Endothelial cell of umbilical vein (primary cell): ENCODE measurements around the gene HMG20B. TPM values are rescaled to one million over a fixed set of nuclear protein-coding genes. Genes with fewer than 3 reads are reported as not detected.

ENCODE experiments used
- BruUV-seq: library from RNA; stranded (reverse); fragments of 400-500 nt; replicated peaks from 2 replicates; lab custom pipeline; 2021; lab: Mats Ljungman, UMichigan
- CTCF ChIA-PET: fragments of 300-600, 350-600 bp; sonication (Branson Sonifier 250); formaldehyde crosslinking; loops from one replicate; lab custom pipeline; 2021; ENCODE audit warnings: antibody characterized with exemption, inconsistent platforms; lab: Charles Lee
- POLR2A ChIA-PET: fragments of 300-600, 350-600 bp; sonication (Branson Sonifier 250); formaldehyde crosslinking; loops from one replicate; lab custom pipeline; 2021; ENCODE audit warnings: antibody characterized with exemption, inconsistent platforms; lab: Charles Lee
- DNase-seq: peaks from one replicate; pipeline ENCODE4 v3.0.0-alpha.2; 2011; ENCODE audit warnings: low read depth, low spot score
- FAIRE-seq: peaks from 2 replicates; lab custom pipeline; 2011; peaks lifted over from hg19 to GRCh38; lab: Jason Lieb, UNC
- H2AFZ ChIP-seq: 2 replicates; pipeline ENCODE4 v1.6.0; 2012; ENCODE audit warnings: low read depth, low read length, control low read depth, inconsistent platforms
- H3K27ac ChIP-seq: 2 replicates; pipeline ENCODE4 v1.5.1; 2011; ENCODE audit warnings: low read depth, mild to moderate bottlenecking, control low read depth, low read length, moderate library complexity; ENCODE audit not compliant: insufficient read depth
- H3K27me3 ChIP-seq, 2 experiments: 2 replicates each; pipeline versions ENCODE4 v1.6.0 to v1.6.1; 2011; ENCODE audit warnings: low read length in 2 of 2, mixed read lengths in 1 of 2; ENCODE audit not compliant: control insufficient read depth in 2 of 2, insufficient read depth in 2 of 2
- H3K36me3 ChIP-seq, 2 experiments: 2 replicates in 1 of 2; 3 replicates in 1 of 2; pipeline ENCODE4 v1.5.1; 2011; ENCODE audit warnings: low read length in 2 of 2, mild to moderate bottlenecking in 1 of 2, moderate library complexity in 1 of 2; ENCODE audit not compliant: control insufficient read depth in 2 of 2, insufficient read depth in 2 of 2; ENCODE audit errors: extremely low read depth in 1 of 2
- H3K4me1 ChIP-seq: 3 replicates; pipeline ENCODE4 v1.5.1; 2011; ENCODE audit warnings: mild to moderate bottlenecking, low read length; ENCODE audit not compliant: control insufficient read depth, insufficient read depth; ENCODE audit errors: extremely low read depth
- H3K4me2 ChIP-seq: 2 replicates; pipeline ENCODE4 v1.6.1; 2011; ENCODE audit warnings: low read length, control low read depth, mixed read lengths; ENCODE audit not compliant: insufficient read depth
- H3K4me3 ChIP-seq, 3 experiments: fragments of 200-600 bp in 1 of 3; sonication (generic), shearing (Covaris generic) in 1 of 3; replicated peaks in 1 of 3; 2 replicates each; pipeline ENCODE4 v1.5.1; 2011 to 2016; ENCODE audit warnings: control low read depth in 3 of 3, low read length in 3 of 3, mild to moderate bottlenecking in 2 of 3, inconsistent platforms in 1 of 3, low read depth in 1 of 3, moderate library complexity in 1 of 3; ENCODE audit not compliant: insufficient read depth in 1 of 3
- H3K79me2 ChIP-seq: 2 replicates; pipeline ENCODE4 v1.6.0; 2012; ENCODE audit warnings: low read length, inconsistent platforms; ENCODE audit not compliant: control insufficient read depth, insufficient read depth
- H3K9ac ChIP-seq: replicated peaks from 2 replicates; pipeline ENCODE3; 2011; ENCODE audit warnings: low read length, control low read depth; ENCODE audit not compliant: insufficient read depth; ENCODE audit errors: extremely low read depth
- H3K9me1 ChIP-seq: replicated peaks from 3 replicates; pipeline ENCODE4 v1.6.0; 2011; ENCODE audit warnings: mild to moderate bottlenecking, low read length; ENCODE audit not compliant: control insufficient read depth, insufficient read depth; ENCODE audit errors: extremely low read depth
- H3K9me3 ChIP-seq: replicated peaks from 2 replicates; pipeline ENCODE4 v1.5.1; 2012; ENCODE audit warnings: low read length, inconsistent platforms; ENCODE audit not compliant: control insufficient read depth, insufficient read depth
- H4K20me1 ChIP-seq: replicated peaks from 2 replicates; pipeline ENCODE3; 2011; ENCODE audit warnings: mild to moderate bottlenecking, low read length; ENCODE audit not compliant: control insufficient read depth, insufficient read depth; ENCODE audit errors: extremely low read depth
- EZH2 ChIP-seq: IDR thresholded peaks from 2 replicates; pipeline ENCODE4 v1.6.1; 2012; ENCODE audit warnings: borderline replicate concordance, low read depth, mild to moderate bottlenecking, moderate library complexity, low read length, inconsistent platforms; ENCODE audit not compliant: severe bottlenecking
- FOS ChIP-seq: IDR thresholded peaks from 2 replicates; pipeline ENCODE4 v1.6.1; 2011; ENCODE audit warnings: mild to moderate bottlenecking, low read length, moderate library complexity, borderline replicate concordance; ENCODE audit not compliant: insufficient read depth
- GATA2 ChIP-seq: IDR thresholded peaks from 2 replicates; pipeline ENCODE4 v1.7.0; 2011; ENCODE audit warnings: low read depth, mild to moderate bottlenecking, moderate library complexity, mixed read lengths, low read length; ENCODE audit not compliant: insufficient read length, insufficient read depth
- JUN ChIP-seq: IDR thresholded peaks from 2 replicates; pipeline ENCODE4 v1.6.1; 2011; ENCODE audit warnings: borderline replicate concordance, low read depth; ENCODE audit not compliant: insufficient read length, insufficient read depth
- MYC ChIP-seq: IDR thresholded peaks from one replicate; pipeline ENCODE4 v1.6.1; 2011; ENCODE audit warnings: mild to moderate bottlenecking, low read depth, low read length
- dilution Hi-C: fragments of 300-500 bp; cut with MboI; formaldehyde crosslinking; loops from one replicate; pipeline ENCODE4 v1.15.0; 2019; ENCODE audit warnings: low sequenced_read_pairs; ENCODE audit not compliant: extremely low pct_ligation_motif_present
- intact Hi-C: fragments of 100-400 bp; cut with micrococcal nuclease; formaldehyde crosslinking; loops from one replicate; pipeline ENCODE4 v1.10.0; 2022
- polyA plus RNA-seq, 4 experiments: library from polyadenylated mRNA; depleted of rRNA in 3 of 4; stranded (reverse) in 3 of 4; unstranded in 1 of 4; fragments of >200 nt; gene quantifications; 2 replicates each; pipeline versions ENCODE4 v1.2.1 to v1.2.3, GENCODE V29; 2011 to 2012; ENCODE audit warnings: missing spikeins in 1 of 4
- total RNA-seq: library from RNA; stranded (reverse); gene quantifications from 2 replicates; pipeline ENCODE4 v1.2.3, GENCODE V29; 2021
- TF ChIP-seq, protein P1 (sequence below), 2 donors: IDR thresholded peaks; 1 replicate in 1 of 2; 2 replicates in 1 of 2; pipeline ENCODE4 v1.5.1; 2011; ENCODE audit warnings: low read length in 2 of 2, mild to moderate bottlenecking in 2 of 2, moderate library complexity in 2 of 2, control low read depth in 1 of 2, inconsistent platforms in 1 of 2, low read depth in 1 of 2; ENCODE audit not compliant: insufficient read depth in 1 of 2; ENCODE audit errors: extremely low read depth in 1 of 2

HMG20B gene
- total and polyA plus RNA-seq, 2 donors (not counting 3 experiments of a cell fraction or from before 2014, with no cell fraction given): 53.2 to 98.2 TPM

DNA sequence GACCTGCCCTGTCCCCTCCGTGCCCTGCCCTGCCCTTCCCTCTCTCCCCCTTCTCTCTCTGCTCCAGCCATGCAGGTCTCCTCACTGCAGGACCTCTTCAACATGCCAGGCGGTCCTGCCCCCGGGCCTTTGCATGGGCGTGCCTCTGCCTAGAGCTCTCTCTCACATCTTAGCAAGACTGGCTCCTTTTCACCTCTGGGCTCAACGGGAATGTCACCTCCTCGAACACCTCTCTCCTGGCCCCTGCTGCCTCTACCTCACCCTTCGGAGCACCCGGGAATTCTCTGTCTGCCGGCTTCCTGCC, 21.0 kb upstream of the HMG20B start:
- ChIA-PET POLR2A (no interaction called here), CTCF (interaction anchor here (1.0 kb wide), 1 partner anchor 16 kb away, joined by 3 read pairs; no protein-coding TSS in a partner anchor)
- Histone ChIP-seq H3K4me2 (no peak overlapping the region), H3K27me3 (no peaks in the 10 kb centered on the region), H3K79me2 (peaks cover 35% of the 10 kb centered on the region), H3K27ac (no peak overlapping the region), H3K36me3 (peaks cover 2 to 5% of the 10 kb centered on the region in 2 experiments), H2AFZ (no peak overlapping the region), H3K4me1 (peaks cover 22% of the 10 kb centered on the region), H3K9me1 (no peaks in the 10 kb centered on the region), H3K9ac (no peak overlapping the region), H4K20me1 (no peaks in the 10 kb centered on the region), H3K4me3 (no peak overlapping the region), H3K9me3 (no peaks in the 10 kb centered on the region)
- dilution Hi-C loops: no loop called here
- FAIRE-seq (no peak), DNase-seq (no peak)
- no TSS peak for BruUV-seq
- TF ChIP-seq EZH2 (no peak), FOS (no peak), GATA2 (no peak), MYC (no peak), JUN (no peak)
- TF ChIP-seq, protein P1, sequence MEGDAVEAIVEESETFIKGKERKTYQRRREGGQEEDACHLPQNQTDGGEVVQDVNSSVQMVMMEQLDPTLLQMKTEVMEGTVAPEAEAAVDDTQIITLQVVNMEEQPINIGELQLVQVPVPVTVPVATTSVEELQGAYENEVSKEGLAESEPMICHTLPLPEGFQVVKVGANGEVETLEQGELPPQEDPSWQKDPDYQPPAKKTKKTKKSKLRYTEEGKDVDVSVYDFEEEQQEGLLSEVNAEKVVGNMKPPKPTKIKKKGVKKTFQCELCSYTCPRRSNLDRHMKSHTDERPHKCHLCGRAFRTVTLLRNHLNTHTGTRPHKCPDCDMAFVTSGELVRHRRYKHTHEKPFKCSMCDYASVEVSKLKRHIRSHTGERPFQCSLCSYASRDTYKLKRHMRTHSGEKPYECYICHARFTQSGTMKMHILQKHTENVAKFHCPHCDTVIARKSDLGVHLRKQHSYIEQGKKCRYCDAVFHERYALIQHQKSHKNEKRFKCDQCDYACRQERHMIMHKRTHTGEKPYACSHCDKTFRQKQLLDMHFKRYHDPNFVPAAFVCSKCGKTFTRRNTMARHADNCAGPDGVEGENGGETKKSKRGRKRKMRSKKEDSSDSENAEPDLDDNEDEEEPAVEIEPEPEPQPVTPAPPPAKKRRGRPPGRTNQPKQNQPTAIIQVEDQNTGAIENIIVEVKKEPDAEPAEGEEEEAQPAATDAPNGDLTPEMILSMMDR (IDR thresholded peaks at IDR 0.05; ENCODE audit: extremely low read depth in 1 of 2, insufficient read depth in 1 of 2, low read depth in 1 of 2, low read length in 2 of 2): no peak
- intact Hi-C loops: no loop called here
